Upper lobe of right lung (tissue), 1 donor: ENCODE data around the gene PADI4. TPM values are rescaled to one million over a fixed set of nuclear protein-coding genes. Genes with fewer than 3 reads are reported as not detected.

Experiments
- ATAC-seq: fragments of 200-7000 bp; cut with Tn5 transposase; one replicate; pipeline ENCODE4 v1.9.1; 2020; ENCODE audit warnings: mild to moderate bottlenecking, moderate library complexity
- DNase-seq: peaks from one replicate; pipeline ENCODE4 v3.0.0-alpha.2; 2020
- H3K27ac ChIP-seq: fragments of 200-600 bp; one replicate; pipeline ENCODE4 v1.8.0; 2022
- H3K27me3 ChIP-seq: fragments of 200-600 bp; one replicate; pipeline ENCODE4 v1.8.0; 2022; ENCODE audit warnings: mild to moderate bottlenecking
- H3K36me3 ChIP-seq: fragments of 200-600 bp; one replicate; pipeline ENCODE4 v1.8.0; 2022
- H3K4me1 ChIP-seq: fragments of 200-600 bp; one replicate; pipeline ENCODE4 v1.8.0; 2022
- H3K4me3 ChIP-seq: fragments of 200-600 bp; one replicate; pipeline ENCODE4 v1.8.0; 2022; ENCODE audit warnings: mild to moderate bottlenecking
- H3K9me3 ChIP-seq: fragments of 200-600 bp; one replicate; pipeline ENCODE4 v1.8.0; 2022
- intact Hi-C: fragments of 100-400 bp; cut with DNase I; formaldehyde crosslinking; loops from one replicate; pipeline ENCODE4 v1.11.0; 2022
- total RNA-seq: library from RNA; stranded (reverse); fragmentation: NEBNext Ultra II Directional; extraction: Animal tissue kit (Norgen Biotek cat#: 25700); gene quantifications from one replicate; pipeline ENCODE4 v1.2.1, GENCODE V29; 2021
- TF ChIP-seq, protein P1 (sequence below): fragments of 200-600 bp; IDR thresholded peaks from one replicate; pipeline ENCODE4 v1.8.0; 2022; ENCODE audit warnings: antibody characterized with exemption
- donor health status: DM: no; HTN: yes; CAD: no; lungs with severe emphysema.

The PADI4 gene
- total RNA-seq, 1 donor from 2014 or later, result 2.3 TPM

- Histone ChIP-seq H3K4me3 (no peak overlapping the region), H3K36me3 (no peaks in the 10 kb centered on the region), H3K4me1 (no peaks in the 10 kb centered on the region), H3K27me3 (no peaks in the 10 kb centered on the region), H3K9me3 (no peaks in the 10 kb centered on the region), H3K27ac (no peak overlapping the region)
- no peak for ATAC-seq
- DNase-seq, result peak; percentile 10
- TF ChIP-seq, protein P1, sequence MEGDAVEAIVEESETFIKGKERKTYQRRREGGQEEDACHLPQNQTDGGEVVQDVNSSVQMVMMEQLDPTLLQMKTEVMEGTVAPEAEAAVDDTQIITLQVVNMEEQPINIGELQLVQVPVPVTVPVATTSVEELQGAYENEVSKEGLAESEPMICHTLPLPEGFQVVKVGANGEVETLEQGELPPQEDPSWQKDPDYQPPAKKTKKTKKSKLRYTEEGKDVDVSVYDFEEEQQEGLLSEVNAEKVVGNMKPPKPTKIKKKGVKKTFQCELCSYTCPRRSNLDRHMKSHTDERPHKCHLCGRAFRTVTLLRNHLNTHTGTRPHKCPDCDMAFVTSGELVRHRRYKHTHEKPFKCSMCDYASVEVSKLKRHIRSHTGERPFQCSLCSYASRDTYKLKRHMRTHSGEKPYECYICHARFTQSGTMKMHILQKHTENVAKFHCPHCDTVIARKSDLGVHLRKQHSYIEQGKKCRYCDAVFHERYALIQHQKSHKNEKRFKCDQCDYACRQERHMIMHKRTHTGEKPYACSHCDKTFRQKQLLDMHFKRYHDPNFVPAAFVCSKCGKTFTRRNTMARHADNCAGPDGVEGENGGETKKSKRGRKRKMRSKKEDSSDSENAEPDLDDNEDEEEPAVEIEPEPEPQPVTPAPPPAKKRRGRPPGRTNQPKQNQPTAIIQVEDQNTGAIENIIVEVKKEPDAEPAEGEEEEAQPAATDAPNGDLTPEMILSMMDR, result no peak
- intact Hi-C loops, result no loop called here
Measured at GRCh38 chr1:17301767-17302166, 6.2 kb upstream of the PADI4 start.

DNA sequence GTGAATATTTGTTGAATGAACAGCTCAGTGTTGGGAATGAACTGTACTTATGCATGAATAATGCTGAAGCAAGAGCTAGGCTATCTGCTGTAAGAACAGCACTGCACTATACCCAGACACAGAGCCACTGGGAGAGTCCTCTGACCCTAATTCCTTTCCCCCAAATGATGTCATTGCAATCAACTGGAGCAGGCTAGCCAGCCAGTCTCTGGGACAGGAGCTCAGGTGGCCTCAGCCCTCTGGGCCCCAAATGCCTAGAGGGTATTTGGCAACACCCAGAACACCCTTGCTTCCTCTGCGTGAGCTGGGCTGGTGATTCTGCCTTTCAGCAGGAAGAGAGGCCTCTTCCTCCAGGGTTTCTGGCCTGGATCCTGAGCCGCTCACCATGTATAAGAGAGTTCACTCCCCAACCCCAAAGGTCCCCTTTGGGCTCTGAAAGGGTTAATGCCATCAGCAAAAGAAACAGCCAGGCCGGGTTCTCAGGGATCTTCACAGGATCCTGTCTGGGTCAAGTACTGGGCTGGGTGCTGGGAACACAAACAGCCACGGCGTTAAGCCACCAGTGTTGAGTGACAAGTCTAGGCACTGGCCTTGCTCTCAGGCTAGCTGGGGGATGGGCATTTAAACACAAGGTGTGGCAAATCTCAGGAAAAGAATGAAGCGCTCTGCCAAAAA lies 3.7 kb upstream of the PADI4 start:
- H3K27me3 ChIP-seq, result peaks cover 11% of the 10 kb centered on the region
- peak; percentile 23 for DNase-seq
- no peaks in the 10 kb centered on the region for H3K4me1 ChIP-seq
- no peak overlapping the region for H3K27ac ChIP-seq
- no peak overlapping the region for H3K4me3 ChIP-seq
- TF ChIP-seq, protein P1, result no peak
- intact Hi-C loops, result no loop called here
- no peaks in the 10 kb centered on the region for H3K36me3 ChIP-seq
- peak; percentile 56 for ATAC-seq
- H3K9me3 ChIP-seq, result no peaks in the 10 kb centered on the region

DNA sequence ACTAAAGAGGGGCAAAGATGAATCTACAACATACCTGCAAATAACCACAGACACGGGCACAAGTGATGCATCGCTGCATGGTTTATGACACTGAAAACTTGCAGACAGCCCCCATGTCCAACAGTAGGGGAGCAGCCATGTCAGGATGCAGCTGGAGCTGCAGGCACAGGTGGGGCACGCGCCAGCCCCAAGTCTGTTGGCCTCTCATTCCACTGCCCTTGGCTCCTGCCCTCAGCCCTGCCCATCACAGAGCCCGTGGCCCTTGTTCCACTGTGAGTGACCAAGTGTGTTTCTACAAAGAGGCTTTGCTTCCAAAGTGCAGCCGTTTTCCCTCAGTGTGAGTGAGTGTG lies 3.2 kb upstream of the PADI4 start:
- no peaks in the 10 kb centered on the region for H3K9me3 ChIP-seq
- intact Hi-C loops, result no loop called here
- TF ChIP-seq, protein P1, result no peak
- H3K27me3 ChIP-seq, result peaks cover 14% of the 10 kb centered on the region
- no peaks in the 10 kb centered on the region for H3K4me1 ChIP-seq
- ATAC-seq (no peak), DNase-seq (no peak)
- H3K4me3 ChIP-seq, result no peak overlapping the region
- H3K36me3 ChIP-seq, result no peaks in the 10 kb centered on the region
- H3K27ac ChIP-seq, result no peak overlapping the region

GRCh38 chr1:17305576-17306095 lies 2.4 kb upstream of the PADI4 start:
- intact Hi-C loops, result no loop called here
- DNase-seq (no peak), ATAC-seq (no peak)
- TF ChIP-seq, protein P1, result no peak
- H3K4me1 ChIP-seq, result no peaks in the 10 kb centered on the region
- H3K27ac ChIP-seq, result no peak overlapping the region
- H3K27me3 ChIP-seq, result peaks cover 23% of the 10 kb centered on the region
- H3K9me3 ChIP-seq, result no peaks in the 10 kb centered on the region
- H3K36me3 ChIP-seq, result no peaks in the 10 kb centered on the region
- H3K4me3 ChIP-seq, result no peak overlapping the region

- TF ChIP-seq, protein P1, result no peak
Measured at GRCh38 chr1:17306407-17306806, 1.6 kb upstream of the PADI4 start.

GRCh38 chr1:17306921-17307320 lies 1.1 kb upstream of the PADI4 start:
- no peaks in the 10 kb centered on the region for H3K9me3 ChIP-seq
- H3K27me3 ChIP-seq, result peaks cover 29% of the 10 kb centered on the region
- H3K4me3 ChIP-seq, result no peak overlapping the region
- H3K4me1 ChIP-seq, result no peaks in the 10 kb centered on the region
- H3K36me3 ChIP-seq, result no peaks in the 10 kb centered on the region
- ATAC-seq (no peak), DNase-seq (no peak)
- TF ChIP-seq, protein P1, result no peak
- H3K27ac ChIP-seq, result no peak overlapping the region
- intact Hi-C loops, result no loop called here

More at GRCh38 chr1:17306407-17306806, 1.6 kb upstream of the PADI4 start:
- Histone ChIP-seq H3K4me3 (no peak overlapping the region), H3K27me3 (peaks cover 29% of the 10 kb centered on the region), H3K27ac (no peak overlapping the region), H3K4me1 (no peaks in the 10 kb centered on the region), H3K36me3 (no peaks in the 10 kb centered on the region), H3K9me3 (no peaks in the 10 kb centered on the region)
- DNase-seq (no peak), ATAC-seq (no peak)
- intact Hi-C loops, result no loop called here
